ENCODE results near the gene PPM1H. TPM values are rescaled to one million over a fixed set of nuclear protein-coding genes. Genes with fewer than 3 reads are reported as not detected.
A peak's percentile ranks its signal among the peaks of the same experiment; 100 is the strongest.

PPM1H gene
- total RNA-seq, 4 donors from 2014 or later = 0.83 to 3.0 (median 2.3) TPM

DNA sequence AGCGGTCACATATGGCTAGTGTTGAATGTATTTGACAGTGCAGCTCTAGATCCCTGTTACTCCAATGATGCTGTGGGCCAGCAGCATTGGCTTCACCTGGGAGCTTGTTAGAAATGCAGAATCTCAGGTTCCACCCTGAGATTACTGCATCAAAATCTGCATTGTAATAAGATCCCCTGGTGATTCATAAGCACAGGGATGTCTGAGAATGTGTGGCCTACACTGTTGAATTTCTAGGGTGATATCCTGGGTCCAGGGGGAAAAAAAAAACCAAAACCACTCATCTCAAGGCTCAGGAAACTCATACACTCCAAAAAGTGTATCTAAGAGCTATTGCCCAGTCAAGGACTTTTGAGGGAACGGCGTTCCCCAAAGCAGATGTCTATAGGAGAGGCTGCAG is 196.8 kb downstream of the PPM1H start:
- TF ChIP-seq POLR2A (IDR thresholded peaks at IDR 0.05; ENCODE audit: low read depth) (no peak), POLR2AphosphoS5 (IDR thresholded peaks at IDR 0.05) (no peak), EP300 (IDR thresholded peaks at IDR 0.05) (no peak)
- TF ChIP-seq, protein P1, sequence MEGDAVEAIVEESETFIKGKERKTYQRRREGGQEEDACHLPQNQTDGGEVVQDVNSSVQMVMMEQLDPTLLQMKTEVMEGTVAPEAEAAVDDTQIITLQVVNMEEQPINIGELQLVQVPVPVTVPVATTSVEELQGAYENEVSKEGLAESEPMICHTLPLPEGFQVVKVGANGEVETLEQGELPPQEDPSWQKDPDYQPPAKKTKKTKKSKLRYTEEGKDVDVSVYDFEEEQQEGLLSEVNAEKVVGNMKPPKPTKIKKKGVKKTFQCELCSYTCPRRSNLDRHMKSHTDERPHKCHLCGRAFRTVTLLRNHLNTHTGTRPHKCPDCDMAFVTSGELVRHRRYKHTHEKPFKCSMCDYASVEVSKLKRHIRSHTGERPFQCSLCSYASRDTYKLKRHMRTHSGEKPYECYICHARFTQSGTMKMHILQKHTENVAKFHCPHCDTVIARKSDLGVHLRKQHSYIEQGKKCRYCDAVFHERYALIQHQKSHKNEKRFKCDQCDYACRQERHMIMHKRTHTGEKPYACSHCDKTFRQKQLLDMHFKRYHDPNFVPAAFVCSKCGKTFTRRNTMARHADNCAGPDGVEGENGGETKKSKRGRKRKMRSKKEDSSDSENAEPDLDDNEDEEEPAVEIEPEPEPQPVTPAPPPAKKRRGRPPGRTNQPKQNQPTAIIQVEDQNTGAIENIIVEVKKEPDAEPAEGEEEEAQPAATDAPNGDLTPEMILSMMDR (IDR thresholded peaks at IDR 0.05) = no peak

DNA sequence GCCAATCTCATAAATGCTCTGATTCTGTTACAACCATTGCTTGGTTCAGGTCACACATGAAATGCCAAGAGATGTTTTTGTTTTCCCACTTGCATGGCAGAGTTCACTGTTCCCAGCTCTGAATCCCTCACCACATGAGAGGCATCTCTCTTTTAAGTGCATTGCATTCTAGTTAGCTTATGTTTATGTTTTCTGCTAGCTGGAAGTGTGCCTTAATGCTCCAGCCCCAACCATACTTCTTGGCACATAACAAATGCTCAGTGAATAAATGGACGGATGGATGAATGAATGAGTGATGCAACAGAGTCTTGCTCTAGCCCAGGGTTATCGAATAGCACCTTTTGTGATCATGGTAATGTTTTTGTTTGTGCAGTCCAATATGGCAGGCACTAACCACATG is 197.3 kb downstream of the PPM1H start:
- no peak overlapping the region for H3K27ac ChIP-seq (replicated peaks in 1 of 4)
- no peak for DNase-seq (ENCODE audit: extremely low spot score)
- no peak for TF ChIP-seq POLR2A (IDR thresholded peaks at IDR 0.05; ENCODE audit: low read depth)
- H3K27me3 ChIP-seq = no peaks in the 10 kb centered on the region
- H3K36me3 ChIP-seq = no peaks in the 10 kb centered on the region
- intact Hi-C loops (cut with DNase I) = loop anchor here (10.0 kb wide), 1 partner anchor 103 kb away; no protein-coding TSS in a partner anchor
- peaks cover 5 to 9% (median 7%) of the 10 kb centered on the region in 4 donors for H3K4me1 ChIP-seq
- no peaks in the 10 kb centered on the region for H3K9me3 ChIP-seq
- 97% methylated on average over 2 of the region's 2 CpGs for WGBS
- H3K4me3 ChIP-seq = no peak overlapping the region

More for the DNA sequence above, 196.8 kb downstream of the PPM1H start:
- H3K27me3 ChIP-seq = no peaks in the 10 kb centered on the region
- 93% methylated on average over 3 of the region's 3 CpGs for WGBS
- DNase-seq (ENCODE audit: extremely low spot score) = no peak
- H3K4me3 ChIP-seq = no peak overlapping the region
- H3K4me1 ChIP-seq = peaks cover 2 to 4% (median 3%) of the 10 kb centered on the region in 4 donors
- intact Hi-C loops (cut with DNase I) = loop anchor here (10.0 kb wide), 1 partner anchor 103 kb away; no protein-coding TSS in a partner anchor
- no peaks in the 10 kb centered on the region for H3K9me3 ChIP-seq
- H3K36me3 ChIP-seq = no peaks in the 10 kb centered on the region
- no peak overlapping the region for H3K27ac ChIP-seq (replicated peaks in 1 of 4)

DNA sequence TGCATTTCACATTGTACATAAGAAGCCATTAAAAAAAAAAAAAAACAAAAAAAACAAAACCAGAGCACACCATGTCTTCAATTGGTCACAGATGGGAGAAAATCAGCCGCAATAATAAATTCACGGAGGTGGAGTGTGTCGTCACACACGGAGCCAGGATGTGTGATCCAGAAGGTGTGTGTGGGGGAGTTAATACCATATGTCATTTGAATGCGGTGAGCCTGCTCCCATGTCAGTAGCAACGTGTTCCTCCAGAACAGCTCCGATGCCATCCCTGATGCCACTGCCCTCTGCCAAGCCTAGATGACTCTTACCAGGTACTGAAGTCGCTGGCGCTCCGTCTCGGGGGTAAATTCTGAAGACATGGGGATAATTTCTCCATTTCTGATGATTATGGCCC is 197.8 kb downstream of the PPM1H start:
- DNase-seq (ENCODE audit: extremely low spot score) = no peak
- intact Hi-C loops (cut with DNase I) = loop anchor here (10.0 kb wide), 1 partner anchor 102 kb away; no protein-coding TSS in a partner anchor
- 97% methylated on average over 11 of the region's 11 CpGs for WGBS
- no peaks in the 10 kb centered on the region for H3K27me3 ChIP-seq
- no peak overlapping the region for H3K27ac ChIP-seq (replicated peaks in 1 of 4)
- H3K4me1 ChIP-seq = peaks cover 6 to 14% (median 11%) of the 10 kb centered on the region in 4 donors
- H3K4me3 ChIP-seq = no peak overlapping the region
- TF ChIP-seq, protein P1 (IDR thresholded peaks at IDR 0.05) = no peak
- no peak for TF ChIP-seq POLR2AphosphoS5 (IDR thresholded peaks at IDR 0.05)
- no peak for TF ChIP-seq EP300 (IDR thresholded peaks at IDR 0.05)
- no peak for TF ChIP-seq POLR2A (IDR thresholded peaks at IDR 0.05; ENCODE audit: low read depth)
- no peaks in the 10 kb centered on the region for H3K9me3 ChIP-seq
- H3K36me3 ChIP-seq = no peaks in the 10 kb centered on the region

DNA sequence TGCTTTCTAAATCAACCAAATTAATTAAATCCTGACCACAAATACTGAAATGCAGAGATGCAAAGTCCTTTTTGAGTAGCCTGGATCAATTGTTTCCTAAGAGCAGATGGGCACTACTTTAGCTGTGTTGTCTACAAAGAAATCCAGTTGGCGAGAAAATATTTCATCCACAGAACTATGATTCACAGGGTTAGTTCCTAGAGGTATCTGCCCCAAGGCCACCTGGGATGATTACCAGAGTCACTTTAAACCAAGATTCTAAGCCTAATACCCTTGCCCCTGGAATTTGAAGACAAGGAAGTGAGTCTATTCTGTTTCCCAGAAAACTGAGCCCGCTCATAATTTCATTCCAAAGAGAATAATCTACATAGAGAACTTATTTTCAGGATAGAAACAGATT is 198.4 kb downstream of the PPM1H start:
- no peaks in the 10 kb centered on the region for H3K36me3 ChIP-seq
- DNase-seq (ENCODE audit: extremely low spot score) = no peak
- H3K4me3 ChIP-seq = no peak overlapping the region
- no peak overlapping the region for H3K27ac ChIP-seq (replicated peaks in 1 of 4)
- no peak for TF ChIP-seq POLR2AphosphoS5 (IDR thresholded peaks at IDR 0.05)
- TF ChIP-seq POLR2A (IDR thresholded peaks at IDR 0.05; ENCODE audit: low read depth) = no peak
- TF ChIP-seq, protein P1 (IDR thresholded peaks at IDR 0.05) = no peak
- no peak for TF ChIP-seq EP300 (IDR thresholded peaks at IDR 0.05)
- intact Hi-C loops (cut with DNase I) = loop anchor here (10.0 kb wide), 1 partner anchor 102 kb away; no protein-coding TSS in a partner anchor
- H3K4me1 ChIP-seq = peaks cover 12 to 20% (median 17%) of the 10 kb centered on the region in 4 donors
- H3K27me3 ChIP-seq = no peaks in the 10 kb centered on the region
- H3K9me3 ChIP-seq = no peaks in the 10 kb centered on the region
- 100% methylated on average over 2 of the region's 2 CpGs for WGBS

DNA sequence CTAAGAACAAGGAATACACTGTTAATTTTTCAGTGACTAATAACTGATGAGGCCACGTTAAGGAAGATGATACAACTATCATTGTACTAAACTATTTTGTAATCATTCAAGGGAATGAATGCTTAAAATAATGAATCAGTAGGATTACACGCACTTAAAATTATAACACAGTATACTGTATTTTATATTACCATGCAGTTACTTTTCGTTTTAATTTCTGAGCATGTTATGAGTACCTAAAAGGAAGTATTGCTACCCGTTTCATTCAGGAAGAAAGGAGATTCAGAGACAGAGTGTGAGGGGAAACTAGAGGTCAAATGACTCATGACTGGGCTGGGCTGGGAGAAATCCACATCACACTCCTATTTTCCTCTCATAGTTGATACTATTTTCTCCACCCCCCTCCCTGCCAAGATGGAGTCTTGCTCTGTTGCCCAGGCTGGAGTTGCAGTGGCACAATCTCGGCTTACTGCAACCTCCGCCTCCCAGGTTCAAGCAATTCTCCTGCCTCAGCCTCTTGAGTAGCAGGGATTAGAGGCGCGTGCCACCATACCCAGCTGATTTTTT is 202.0 kb downstream of the PPM1H start:
- H3K4me3 ChIP-seq = no peak overlapping the region
- WGBS = 72% methylated on average over 8 of the region's 8 CpGs
- peak overlapping the region in 1 of 4 donors; percentile 18 for H3K27ac ChIP-seq (replicated peaks in 1 of 4)
- peaks cover 26 to 50% (median 44%) of the 10 kb centered on the region in 4 donors for H3K4me1 ChIP-seq
- no peak for DNase-seq (ENCODE audit: extremely low spot score)
- H3K36me3 ChIP-seq = no peaks in the 10 kb centered on the region
- no peaks in the 10 kb centered on the region for H3K9me3 ChIP-seq
- intact Hi-C loops (cut with DNase I) = loop anchor here (10.0 kb wide), 1 partner anchor 98 kb away; no protein-coding TSS in a partner anchor
- H3K27me3 ChIP-seq = no peaks in the 10 kb centered on the region
- TF ChIP-seq POLR2A (IDR thresholded peaks at IDR 0.05; ENCODE audit: low read depth) = no peak
- no peak for TF ChIP-seq POLR2AphosphoS5 (IDR thresholded peaks at IDR 0.05)
- TF ChIP-seq EP300 (IDR thresholded peaks at IDR 0.05) = no peak
- TF ChIP-seq, protein P1 (IDR thresholded peaks at IDR 0.05) = no peak
